HG02938 (cell line): Measurements from ENCODE around the gene KRTAP3-3.

Experiments used
- ATAC-seq: cut with Tn5 transposase; IDR thresholded peaks from one replicate; pipeline ENCODE4 v1.9.1; 2021; ENCODE audit warnings: mild to moderate bottlenecking, moderate library complexity; ENCODE audit not compliant: unreplicated experiment

Gene KRTAP3-3

GRCh38 chr17:40961591-40961990, 32.4 kb downstream of the KRTAP3-3 start:
- no peak for ATAC-seq

- no peak for ATAC-seq
Measured at GRCh38 chr17:40960144-40960543, 33.8 kb downstream of the KRTAP3-3 start.

- ATAC-seq, result no peak
Measured at GRCh38 chr17:40958086-40958953, 35.6 kb downstream of the KRTAP3-3 start.

- no peak for ATAC-seq
Measured at GRCh38 chr17:40956401-40957254, 37.3 kb downstream of the KRTAP3-3 start.

- no peak for ATAC-seq
Measured at GRCh38 chr17:40953881-40954280, 40.1 kb downstream of the KRTAP3-3 start.

DNA sequence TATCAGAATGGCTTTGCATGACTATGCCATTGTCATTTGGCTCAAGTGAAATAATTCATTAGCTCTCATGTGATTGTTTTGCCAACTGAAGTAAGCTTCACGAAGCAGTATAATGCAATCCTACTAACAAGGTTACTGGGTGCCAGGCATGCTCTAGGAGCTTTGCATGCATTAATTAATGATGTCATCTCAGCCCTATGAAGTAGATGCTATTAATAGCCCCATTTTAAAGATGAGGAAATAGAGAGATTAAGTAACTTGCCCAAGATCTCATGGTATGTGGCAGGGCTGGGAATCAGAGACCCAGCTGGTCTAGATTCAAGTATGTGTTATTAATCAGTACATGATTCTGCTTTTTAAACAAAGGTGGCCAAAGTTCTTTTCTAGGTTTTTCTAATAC, 41.3 kb downstream of the KRTAP3-3 start:
- ATAC-seq, result no peak

DNA sequence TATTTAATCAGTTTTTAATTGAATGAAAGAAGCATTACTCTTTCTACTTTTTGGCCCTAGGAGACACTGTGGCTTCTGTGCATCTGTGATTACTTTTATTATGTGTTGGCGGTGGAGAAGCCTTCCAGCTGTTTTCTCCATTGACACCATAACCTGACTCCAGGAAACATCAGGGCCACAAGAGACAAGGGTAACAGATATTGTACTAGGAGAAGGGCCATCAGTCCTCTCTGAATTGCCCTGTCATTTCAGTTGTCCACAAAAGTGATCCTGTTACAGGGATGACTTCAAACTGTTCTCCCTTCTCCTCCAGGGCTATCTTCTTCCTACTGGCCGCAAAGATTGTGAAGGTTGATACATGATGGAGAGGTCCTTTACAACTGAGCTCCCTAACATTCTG, 41.8 kb downstream of the KRTAP3-3 start:
- ATAC-seq, result no peak

GRCh38 chr17:40951011-40951622, 42.8 kb downstream of the KRTAP3-3 start:
- no peak for ATAC-seq

GRCh38 chr17:40950176-40950575, 43.8 kb downstream of the KRTAP3-3 start:
- ATAC-seq, result no peak

DNA sequence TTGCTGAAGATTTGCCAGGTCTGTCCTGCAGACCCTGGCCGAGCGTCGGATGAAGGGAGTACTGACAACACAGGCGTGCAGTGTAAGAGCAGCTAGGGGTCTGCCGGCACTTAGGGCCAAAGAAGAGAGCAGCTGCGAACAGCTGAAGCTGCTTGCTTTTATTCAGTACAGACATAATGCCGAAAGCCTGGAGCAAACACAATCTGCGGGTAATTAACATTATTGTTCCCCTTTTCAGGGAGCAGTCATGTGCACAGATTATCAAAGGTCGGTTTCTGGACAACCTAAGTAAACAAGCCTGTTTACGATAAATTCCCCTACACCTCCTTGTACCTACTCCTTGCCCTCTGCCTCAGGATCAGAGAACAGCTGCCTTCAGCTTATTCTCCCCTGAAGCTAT, 44.5 kb downstream of the KRTAP3-3 start:
- no peak for ATAC-seq

GRCh38 chr17:40947929-40948328, 46.0 kb downstream of the KRTAP3-3 start:
- no peak for ATAC-seq

- ATAC-seq, result no peak
Measured at GRCh38 chr17:40945414-40945813, 48.5 kb downstream of the KRTAP3-3 start.

- no peak for ATAC-seq
Measured at GRCh38 chr17:40944531-40944930, 49.4 kb downstream of the KRTAP3-3 start.
